Astrocyte (in vitro differentiated cells and primary cell): ENCODE results near the gene TRAPPC12. TPM values are rescaled to one million over a fixed set of nuclear protein-coding genes. Genes with fewer than 3 reads are reported as not detected.
A peak's percentile ranks its signal among the peaks of the same experiment; 100 is the strongest.
"Not testable (repeated sequence)": the region's sequence is repeated elsewhere in the genome, so short reads cannot be mapped to it uniquely, and the experiment has no call there.

ENCODE experiments used
- DNase-seq: peaks from one replicate; pipeline ENCODE4 v3.0.0-alpha.2; 2010; ENCODE audit warnings: low read depth
- FAIRE-seq: peaks from 2 replicates; lab custom pipeline; 2011; peaks lifted over from hg19 to GRCh38; lab: Jason Lieb, UNC
- H2AFZ ChIP-seq: 2 replicates; pipeline ENCODE4 v1.6.0; 2012; ENCODE audit warnings: low read depth, low read length, inconsistent platforms
- H3K27ac ChIP-seq: 2 replicates; pipeline ENCODE4 v1.5.1; 2011; ENCODE audit warnings: low read depth, low read length, inconsistent platforms
- H3K27me3 ChIP-seq: 2 replicates; pipeline ENCODE4 v1.6.0; 2011; ENCODE audit warnings: low read length, inconsistent platforms; ENCODE audit not compliant: insufficient read depth
- H3K36me3 ChIP-seq: 2 replicates; pipeline ENCODE4 v1.5.1; 2011; ENCODE audit warnings: low read length, inconsistent platforms; ENCODE audit not compliant: insufficient read depth
- H3K4me1 ChIP-seq: 2 replicates; pipeline ENCODE4 v1.5.1; 2011; ENCODE audit warnings: low read length, inconsistent platforms; ENCODE audit not compliant: insufficient read depth
- H3K4me2 ChIP-seq: 2 replicates; pipeline ENCODE4 v1.6.0; 2012; ENCODE audit warnings: low read length, inconsistent platforms
- H3K4me3 ChIP-seq: 2 replicates; pipeline ENCODE4 v1.5.1; 2011; ENCODE audit warnings: low read depth, mild to moderate bottlenecking, low read length, inconsistent platforms; ENCODE audit not compliant: insufficient read depth
- H3K79me2 ChIP-seq: 2 replicates; pipeline ENCODE4 v1.6.0; 2012; ENCODE audit warnings: mild to moderate bottlenecking, low read length, inconsistent platforms; ENCODE audit not compliant: insufficient read depth
- H3K9ac ChIP-seq: 2 replicates; pipeline ENCODE4 v1.6.0; 2012; ENCODE audit warnings: mild to moderate bottlenecking, low read length, inconsistent platforms
- H3K9me3 ChIP-seq: 2 replicates; pipeline ENCODE4 v1.5.1; 2012; ENCODE audit warnings: low read depth, mild to moderate bottlenecking, low read length, inconsistent platforms; ENCODE audit not compliant: insufficient read depth
- H4K20me1 ChIP-seq: 2 replicates; pipeline ENCODE4 v1.6.0; 2012; ENCODE audit warnings: low read length, inconsistent platforms; ENCODE audit not compliant: insufficient read depth
- H3K27ac Mint-ChIP-seq: one replicate; pipeline ENCODE4 v1.8.0; 2021; ENCODE audit warnings: mild to moderate bottlenecking, mixed read lengths; ENCODE audit not compliant: unreplicated experiment
- H3K27me3 Mint-ChIP-seq: one replicate; pipeline ENCODE4 v1.8.0; 2021; ENCODE audit warnings: low read depth, mixed read lengths; ENCODE audit not compliant: unreplicated experiment
- H3K36me3 Mint-ChIP-seq: one replicate; pipeline ENCODE4 v1.8.0; 2021; ENCODE audit warnings: low read depth, mixed read lengths; ENCODE audit not compliant: unreplicated experiment
- H3K4me1 Mint-ChIP-seq: one replicate; pipeline ENCODE4 v1.8.0; 2021; ENCODE audit warnings: low read depth, mixed read lengths; ENCODE audit not compliant: unreplicated experiment
- H3K4me3 Mint-ChIP-seq: one replicate; pipeline ENCODE4 v1.8.0; 2021; ENCODE audit warnings: mild to moderate bottlenecking, moderate library complexity, mixed read lengths; ENCODE audit not compliant: unreplicated experiment
- H3K9me3 Mint-ChIP-seq: one replicate; pipeline ENCODE4 v1.8.0; 2021; ENCODE audit warnings: mild to moderate bottlenecking, mixed read lengths; ENCODE audit not compliant: unreplicated experiment
- CTCF ChIP-seq: IDR thresholded peaks from 2 replicates; pipeline ENCODE4 v1.5.1; 2011; ENCODE audit warnings: low read depth, mild to moderate bottlenecking, inconsistent platforms, low read length, moderate library complexity; ENCODE audit not compliant: insufficient read depth
- EZH2 ChIP-seq: IDR thresholded peaks from 2 replicates; pipeline ENCODE4 v1.6.1; 2012; ENCODE audit warnings: mild to moderate bottlenecking, low read length, inconsistent platforms; ENCODE audit not compliant: insufficient read depth
- total RNA-seq: library from RNA; stranded (reverse); gene quantifications from 2 replicates; pipeline ENCODE4 v1.2.1, GENCODE V29; 2021

The TRAPPC12 gene
- total RNA-seq, 1 donor from 2014 or later = 62.1 TPM

GRCh38 chr2:3491716-3492474 is 112.4 kb downstream of the TRAPPC12 start:
- TF ChIP-seq CTCF = no peak
- TF ChIP-seq EZH2 = no peak
- no peak overlapping the region for H3K4me2 ChIP-seq
- FAIRE-seq (no peak), DNase-seq (no peak)
- Mint-ChIP-seq H3K4me3 (no peak overlapping the region), H3K4me1 (peaks cover 11% of the 10 kb centered on the region), H3K36me3 (peaks cover 8% of the 10 kb centered on the region), H3K9me3 (no peaks in the 10 kb centered on the region), H3K27ac (no peak overlapping the region), H3K27me3 (no peaks in the 10 kb centered on the region)
- no peaks in the 10 kb centered on the region for H3K27me3 ChIP-seq
- no peaks in the 10 kb centered on the region for H3K9me3 ChIP-seq
- H2AFZ ChIP-seq = no peak overlapping the region
- H3K36me3 ChIP-seq = peaks cover under 1% of the 10 kb centered on the region
- no peak overlapping the region for H3K9ac ChIP-seq
- no peaks in the 10 kb centered on the region for H4K20me1 ChIP-seq
- no peak overlapping the region for H3K27ac ChIP-seq
- no peaks in the 10 kb centered on the region for H3K79me2 ChIP-seq
- peaks cover 11% of the 10 kb centered on the region for H3K4me1 ChIP-seq
- H3K4me3 ChIP-seq = no peak overlapping the region

GRCh38 chr2:3492475-3492787 is 112.9 kb downstream of the TRAPPC12 start:
- H3K27me3 Mint-ChIP-seq = not testable (repeated sequence)
- peak overlapping the region; percentile 49 for H3K27ac ChIP-seq

GRCh38 chr2:3492951-3493614 is 113.6 kb downstream of the TRAPPC12 start:
- H3K36me3 Mint-ChIP-seq = peaks cover 8% of the 10 kb centered on the region
- H3K9me3 ChIP-seq = no peaks in the 10 kb centered on the region
- TF ChIP-seq EZH2 (no peak), CTCF (no peak)
- H3K4me3 Mint-ChIP-seq = no peak overlapping the region
- peak overlapping the region; percentile 49 for H3K27ac ChIP-seq
- peaks cover 3% of the 10 kb centered on the region for H3K36me3 ChIP-seq
- FAIRE-seq (no peak), DNase-seq (peak; percentile 85)
- H3K9me3 Mint-ChIP-seq = no peaks in the 10 kb centered on the region
- no peaks in the 10 kb centered on the region for H3K27me3 Mint-ChIP-seq
- H3K4me1 ChIP-seq = peaks cover 11% of the 10 kb centered on the region
- H2AFZ ChIP-seq = no peak overlapping the region
- no peaks in the 10 kb centered on the region for H4K20me1 ChIP-seq
- H3K4me1 Mint-ChIP-seq = peaks cover 11% of the 10 kb centered on the region
- H3K79me2 ChIP-seq = no peaks in the 10 kb centered on the region
- no peaks in the 10 kb centered on the region for H3K27me3 ChIP-seq
- H3K4me2 ChIP-seq = peak overlapping the region; percentile 58
- H3K4me3 ChIP-seq = no peak overlapping the region
- H3K9ac ChIP-seq = peak overlapping the region; percentile 44
- H3K27ac Mint-ChIP-seq = no peak overlapping the region

More at GRCh38 chr2:3492475-3492787, 112.9 kb downstream of the TRAPPC12 start:
- FAIRE-seq, H3K4me3 Mint-ChIP-seq, H3K27me3 ChIP-seq, H3K9me3 Mint-ChIP-seq, H3K36me3 ChIP-seq, DNase-seq, H3K79me2 ChIP-seq, H4K20me1 ChIP-seq, H3K27ac Mint-ChIP-seq, H2AFZ ChIP-seq, H3K9me3 ChIP-seq, H3K4me3 ChIP-seq, H3K36me3 Mint-ChIP-seq: not testable (repeated sequence)
- Histone ChIP-seq H3K4me2 (peak overlapping the region; percentile 58), H3K9ac (peak overlapping the region; percentile 29), H3K4me1 (peaks cover 11% of the 10 kb centered on the region)
- peaks cover 11% of the 10 kb centered on the region for H3K4me1 Mint-ChIP-seq
